Kidney (tissue), 22 donors: ENCODE results near the gene HYKK. TPM values are rescaled to one million over a fixed set of nuclear protein-coding genes. Genes with fewer than 3 reads are reported as not detected.
A peak's percentile ranks its signal among the peaks of the same experiment; 100 is the strongest.

ENCODE experiments used
- DNase-seq, 5 donors: peaks; one replicate each; pipeline ENCODE4 v3.0.0-alpha.2; 2013 to 2020
- FAIRE-seq: peaks from 2 replicates; lab custom pipeline; 2012; peaks lifted over from hg19 to GRCh38; lab: Jason Lieb, UNC
- H3K27ac ChIP-seq, 2 donors: one replicate each; pipeline ENCODE4 v1.7.0; 2013; ENCODE audit warnings: low read depth in 2 of 2, low read length in 2 of 2, inconsistent platforms in 1 of 2
- H3K27me3 ChIP-seq: one replicate; pipeline ENCODE4 v1.7.1; 2013; ENCODE audit warnings: low read length, inconsistent platforms; ENCODE audit not compliant: control insufficient read depth, insufficient read depth
- H3K36me3 ChIP-seq, 3 donors: one replicate each; pipeline versions ENCODE4 v1.7.0 to v1.7.1; 2013; ENCODE audit warnings: low read length in 3 of 3, control low read depth in 1 of 3, inconsistent platforms in 1 of 3; ENCODE audit not compliant: insufficient read depth in 3 of 3, control insufficient read depth in 2 of 3
- H3K4me1 ChIP-seq, 3 donors: one replicate each; pipeline versions ENCODE4 v1.7.0 to v1.7.1; 2013; ENCODE audit warnings: low read length in 3 of 3, inconsistent platforms in 1 of 3, low read depth in 1 of 3; ENCODE audit not compliant: control insufficient read depth in 2 of 3, insufficient read depth in 2 of 3
- H3K4me3 ChIP-seq, 3 donors: one replicate each; pipeline versions ENCODE4 v1.7.0 to v1.8.1; 2013; ENCODE audit warnings: low read length in 3 of 3, control low read depth in 1 of 3, inconsistent platforms in 1 of 3
- H3K9ac ChIP-seq, 3 donors: one replicate each; pipeline versions ENCODE4 v1.7.0 to v1.7.1; 2013; ENCODE audit warnings: low read length in 3 of 3, control low read depth in 1 of 3, inconsistent platforms in 1 of 3
- H3K9me3 ChIP-seq, 3 donors: one replicate each; pipeline versions ENCODE4 v1.7.0 to v1.7.1; 2013; ENCODE audit warnings: low read length in 3 of 3, control low read depth in 1 of 3, inconsistent platforms in 1 of 3; ENCODE audit not compliant: control insufficient read depth in 2 of 3, insufficient read depth in 1 of 3
- CTCF ChIP-seq: IDR thresholded peaks from 3 replicates; pipeline ENCODE4 v1.5.1; 2012; ENCODE audit warnings: mild to moderate bottlenecking, moderate library complexity, borderline replicate concordance; ENCODE audit not compliant: insufficient read depth; ENCODE audit errors: extremely low read depth
- intact Hi-C: fragments of 100-400 bp; cut with DNase I; formaldehyde crosslinking; loops from one replicate; pipeline ENCODE4 v1.11.1; 2022
- long read RNA-seq, 10 donors: library from polyadenylated mRNA in 1 of 10; unstranded in 1 of 10; transcript quantifications; one replicate each; pipeline ENCODE4 v2.0.0 and lab custom pipeline, GENCODE V29; 2021 to 2026
- polyA plus RNA-seq: library from polyadenylated mRNA; stranded (reverse); fragments of 350-450 nt; fragmentation: Illumina TruSeq; extraction: RNeasy Lipid Tissue Mini Kit (QIAGEN cat#74804); gene quantifications from one replicate; pipeline ENCODE4 v1.2.3, GENCODE V29; 2014; ENCODE audit warnings: low read depth, low replicate concordance; ENCODE audit not compliant: insufficient read depth
- total RNA-seq: library from RNA; stranded (reverse); fragmentation: NEBNext Ultra II Directional; extraction: Animal tissue kit (Norgen Biotek cat#: 25700); gene quantifications from one replicate; pipeline ENCODE4 v1.2.1, GENCODE V29; 2021
- donor health status: control.
- donor health status: control.
- donor health status: control.
- donor health status: control.
- donor health status: control.
- donor health status: DM: yes; HTN: yes; CAD: no.
- donor health status: Normal renal cell carcinoma (clear cell type).

Gene HYKK
- total RNA-seq, result 5.8 TPM
- 14.3 TPM for polyA plus RNA-seq
- long read RNA-seq, donor 1, partial matches to known transcripts, result 0 of 2 reads
- long read RNA-seq, donor 1, other reads (novel, unspliced or antisense), result 0 of 2 reads
- long read RNA-seq, donor 2, partial matches to known transcripts, result 0 of 4 reads
- long read RNA-seq, donor 2, other reads (novel, unspliced or antisense), result 0 of 4 reads
- long read RNA-seq, donor 3, partial matches to known transcripts, result 0 of 3 reads
- long read RNA-seq, donor 3, other reads (novel, unspliced or antisense), result 0 of 3 reads
- long read RNA-seq, donor 4, partial matches to known transcripts, result 0 of 3 reads
- long read RNA-seq, donor 4, other reads (novel, unspliced or antisense), result 0 of 3 reads
- long read RNA-seq, donor 5, partial matches to known transcripts, result 0 of 1 reads
- long read RNA-seq, donor 5, other reads (novel, unspliced or antisense), result 0 of 1 reads
- long read RNA-seq, donor 6, partial matches to known transcripts, result 0 of 6 reads
- long read RNA-seq, donor 6, other reads (novel, unspliced or antisense), result 0 of 6 reads
- long read RNA-seq, donor 7, partial matches to known transcripts, result 1 of 5 reads
- long read RNA-seq, donor 7, other reads (novel, unspliced or antisense), result 3 of 5 reads
- long read RNA-seq, donor 8, result 0 reads
- long read RNA-seq, donor 9, partial matches to known transcripts, result 0 of 2 reads
- long read RNA-seq, donor 9, other reads (novel, unspliced or antisense), result 0 of 2 reads
- long read RNA-seq, donor 10, partial matches to known transcripts, result 0 of 1 reads
- long read RNA-seq, donor 10, other reads (novel, unspliced or antisense), result 0 of 1 reads

GRCh38 chr15:78506971-78507830 is at the start of gene HYKK:
TSS of gene HYKK (plus strand) at chr15:78507577. CDS start at chr15:78513089, 5,512 bp downstream.
- H3K27me3 ChIP-seq, result no peaks in the 10 kb centered on the region
- H3K4me3 ChIP-seq, result peak within 1 kb of the TSS; percentile 73 to 88 (median 84)
- H3K9ac ChIP-seq, result peak within 1 kb of the TSS; percentile 52 to 71 (median 68)
- no peak for TF ChIP-seq CTCF
- H3K4me1 ChIP-seq, result peaks cover 0 to 8% (median 0%) of the 10 kb centered on the region in 3 donors
- H3K9me3 ChIP-seq, result no peaks in the 10 kb centered on the region
- DNase-seq (peak; percentile 96 to 99 (median 98)), FAIRE-seq (peak; percentile 97)
- peak within 1 kb of the TSS; percentile 40 to 84 for H3K27ac ChIP-seq
- no peaks in the 10 kb centered on the region for H3K36me3 ChIP-seq
- intact Hi-C loops, result no loop called here

GRCh38 chr15:78460737-78461136 is 46.6 kb upstream of the HYKK start:
- intact Hi-C loops, result no loop called here
- H3K9me3 ChIP-seq, result no peaks in the 10 kb centered on the region
- no peak overlapping the region for H3K4me3 ChIP-seq
- peaks cover 0 to 4% (median 2%) of the 10 kb centered on the region in 3 donors for H3K4me1 ChIP-seq
- no peaks in the 10 kb centered on the region for H3K27me3 ChIP-seq
- no peak overlapping the region for H3K9ac ChIP-seq
- TF ChIP-seq CTCF, result no peak
- FAIRE-seq (no peak), DNase-seq (no peak)
- peaks cover 6 to 15% (median 15%) of the 10 kb centered on the region in 3 donors for H3K36me3 ChIP-seq
- no peak overlapping the region for H3K27ac ChIP-seq

- no peak overlapping the region for H3K27ac ChIP-seq
- peak in 1 of 5 donors; percentile 6 for DNase-seq
- no peak for FAIRE-seq
Measured at GRCh38 chr15:78461171-78461888, 46.0 kb upstream of the HYKK start.

More at GRCh38 chr15:78461171-78461888, 46.0 kb upstream of the HYKK start:
- Histone ChIP-seq H3K4me1 (peaks cover 0 to 2% (median 0%) of the 10 kb centered on the region in 3 donors), H3K9me3 (no peaks in the 10 kb centered on the region), H3K4me3 (no peak overlapping the region), H3K9ac (no peak overlapping the region), H3K36me3 (peaks cover 6 to 19% (median 18%) of the 10 kb centered on the region in 3 donors), H3K27me3 (no peaks in the 10 kb centered on the region)
- intact Hi-C loops, result no loop called here
- no peak for TF ChIP-seq CTCF
